Naive thymus-derived CD4-positive, alpha-beta T cell (primary cell): ENCODE results near the gene IL36B. TPM values are rescaled to one million over a fixed set of nuclear protein-coding genes. Genes with fewer than 3 reads are reported as not detected.

ENCODE experiments used
- ATAC-seq: fragments of 150-1000 bp; cut with Tn5 transposase; 2 replicates; pipeline ENCODE4 v1.10.0; 2021; ENCODE audit warnings: mild to moderate bottlenecking, moderate library complexity
- CTCF ChIA-PET: fragments of 350-600 bp; sonication (Branson Sonifier 250); formaldehyde crosslinking; loops from one replicate; lab custom pipeline; 2021; ENCODE audit warnings: antibody characterized with exemption; lab: Charles Lee
- POLR2A ChIA-PET: fragments of 350-600 bp; sonication (Branson Sonifier 250); formaldehyde crosslinking; loops from one replicate; lab custom pipeline; 2021; ENCODE audit warnings: antibody characterized with exemption, inconsistent platforms; lab: Charles Lee
- DNase-seq, 9 donors: peaks; one replicate each; pipeline versions ENCODE4 v3.0.0 to v3.0.0-alpha.2; 2020 to 2022; ENCODE audit warnings: mixed read lengths in 1 of 9
- H3K27ac ChIP-seq: one replicate; pipeline ENCODE4 v1.7.0; 2013; ENCODE audit warnings: mild to moderate bottlenecking, low read depth, low read length, moderate library complexity
- H3K27me3 ChIP-seq, 2 donors: one replicate each; pipeline ENCODE4 v1.7.0; 2013; ENCODE audit warnings: low read length in 2 of 2, mild to moderate bottlenecking in 2 of 2, moderate library complexity in 2 of 2; ENCODE audit not compliant: control insufficient read depth in 2 of 2, insufficient read depth in 2 of 2
- H3K36me3 ChIP-seq, 3 experiments: 1 replicate in 2 of 3; 2 replicates in 1 of 3; pipeline ENCODE4 v1.7.0; 2013; ENCODE audit warnings: low read length in 3 of 3, mild to moderate bottlenecking in 3 of 3, moderate library complexity in 1 of 3; ENCODE audit not compliant: insufficient read depth in 3 of 3, control insufficient read depth in 2 of 3
- H3K4me1 ChIP-seq, 2 donors: one replicate each; pipeline ENCODE4 v1.7.0; 2013; ENCODE audit warnings: low read length in 2 of 2, mild to moderate bottlenecking in 2 of 2, moderate library complexity in 1 of 2; ENCODE audit not compliant: control insufficient read depth in 2 of 2, insufficient read depth in 2 of 2
- H3K4me3 ChIP-seq: 2 replicates; pipeline ENCODE4 v1.7.0; 2013; ENCODE audit warnings: mild to moderate bottlenecking, low read length
- H3K9me3 ChIP-seq, 3 experiments: 1 replicate in 2 of 3; 2 replicates in 1 of 3; pipeline ENCODE4 v1.7.0; 2013; ENCODE audit warnings: low read length in 3 of 3; ENCODE audit not compliant: control insufficient read depth in 2 of 3
- H3K27ac Mint-ChIP-seq, 9 donors: one replicate each; pipeline ENCODE4 v1.8.0; 2020 to 2022; ENCODE audit warnings: mixed read lengths in 9 of 9, mild to moderate bottlenecking in 8 of 9, moderate library complexity in 5 of 9, inconsistent platforms in 2 of 9
- H3K27me3 Mint-ChIP-seq, 5 donors: one replicate each; pipeline ENCODE4 v1.8.0; 2021 to 2022; ENCODE audit warnings: mixed read lengths in 5 of 5, mild to moderate bottlenecking in 1 of 5
- H3K36me3 Mint-ChIP-seq, 5 donors: one replicate each; pipeline ENCODE4 v1.8.0; 2020 to 2022; ENCODE audit warnings: mixed read lengths in 5 of 5, mild to moderate bottlenecking in 3 of 5, inconsistent platforms in 1 of 5
- H3K4me1 Mint-ChIP-seq, 7 donors: one replicate each; pipeline ENCODE4 v1.8.0; 2020 to 2022; ENCODE audit warnings: mixed read lengths in 7 of 7, mild to moderate bottlenecking in 3 of 7, inconsistent platforms in 1 of 7
- H3K4me3 Mint-ChIP-seq, 10 donors: one replicate each; pipeline ENCODE4 v1.8.0; 2020 to 2022; ENCODE audit warnings: mild to moderate bottlenecking in 10 of 10, mixed read lengths in 10 of 10, moderate library complexity in 6 of 10, inconsistent platforms in 2 of 10
- H3K9me3 Mint-ChIP-seq, 11 donors: one replicate each; pipeline ENCODE4 v1.8.0; 2020 to 2022; ENCODE audit warnings: mixed read lengths in 11 of 11, mild to moderate bottlenecking in 4 of 11, inconsistent platforms in 1 of 11, moderate library complexity in 1 of 11
- intact Hi-C, 2 donors: fragments of 100-400 bp; cut with micrococcal nuclease; formaldehyde crosslinking; loops; one replicate each; pipeline ENCODE4 v1.15.1; 2023
- polyA plus RNA-seq, 2 donors: library from polyadenylated mRNA; unstranded; fragments of 300-500 nt; fragmentation: Illumina TruSeq; gene quantifications; one replicate each; pipeline ENCODE4 v1.2.3, GENCODE V29; 2021
- total RNA-seq, 6 experiments: library from RNA in 5 of 6; stranded (reverse) in 5 of 6; gene quantifications; 1 replicate in 5 of 6; 2 replicates in 1 of 6; pipeline ENCODE4 v1.2.3 and lab custom pipeline; 2021 to 2026

The IL36B gene
- total and polyA plus RNA-seq, 7 experiments from 2014 or later, result not detected

DNA sequence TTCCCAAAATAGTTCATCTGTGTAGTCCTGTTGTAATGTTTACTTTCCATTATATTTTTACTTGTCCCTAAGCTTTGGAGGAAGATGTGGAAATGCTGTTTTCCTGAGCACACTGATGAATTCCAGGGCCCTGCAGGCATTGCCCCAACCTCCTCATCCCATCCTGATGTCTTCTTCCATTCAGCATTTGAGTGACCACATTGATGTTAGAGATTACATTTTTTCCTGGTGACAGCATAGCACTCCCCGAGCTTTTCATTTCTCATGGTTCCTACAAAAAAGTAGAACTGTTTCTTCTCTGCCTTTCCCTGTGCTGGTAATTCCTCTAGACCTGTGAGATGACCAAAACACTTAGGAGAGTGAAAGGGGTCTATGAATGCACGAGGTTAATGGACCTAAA, 42.6 kb downstream of the IL36B start:
- ATAC-seq (no peak), DNase-seq (no peak)
- Mint-ChIP-seq H3K36me3 (peaks cover 0 to 9% (median 0%) of the 10 kb centered on the region in 5 donors), H3K9me3 (peaks cover 0 to 7% (median 0%) of the 10 kb centered on the region in 11 donors), H3K4me3 (peak overlapping the region in 1 of 10 donors; percentile 45), H3K27ac (peak overlapping the region in 3 of 9 donors; percentile 11 to 71 (median 33)), H3K27me3 (peaks cover 0 to 27% (median 3%) of the 10 kb centered on the region in 5 donors), H3K4me1 (peaks cover 0 to 25% (median 17%) of the 10 kb centered on the region in 7 donors)
- Histone ChIP-seq H3K4me1 (peaks cover 0 to 5% of the 10 kb centered on the region in 2 donors), H3K36me3 (no peaks in the 10 kb centered on the region), H3K27me3 (no peaks in the 10 kb centered on the region), H3K27ac (no peak overlapping the region), H3K4me3 (no peak overlapping the region), H3K9me3 (no peaks in the 10 kb centered on the region)
- POLR2A ChIA-PET, result interaction anchor here (1.0 kb wide), 1 partner anchor 18 kb away, joined by 5 read pairs; no protein-coding TSS in a partner anchor
- CTCF ChIA-PET, result no interaction called here
- intact Hi-C loops, result no loop called here

DNA sequence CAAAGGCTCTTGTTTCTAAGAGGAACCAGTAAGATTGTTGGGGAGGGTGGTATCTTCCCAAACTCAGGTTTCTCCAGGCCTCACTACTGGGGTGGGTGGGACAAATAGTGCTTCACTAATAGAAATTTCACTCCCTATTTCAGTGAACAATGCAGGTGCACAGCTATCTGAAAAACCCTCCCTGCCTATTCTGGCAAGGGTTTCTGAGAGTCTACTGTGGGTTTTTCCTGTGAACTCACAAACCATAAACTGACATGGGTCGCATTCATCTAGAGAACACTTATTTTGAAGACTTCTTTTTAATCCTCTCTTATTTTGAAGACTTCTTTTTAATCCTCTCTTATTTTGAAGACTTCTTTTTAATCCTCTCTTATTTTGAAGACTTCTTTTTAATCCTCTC, 43.0 kb downstream of the IL36B start:
- peak overlapping the region in 1 of 9 donors; percentile 71 for H3K27ac Mint-ChIP-seq
- peak overlapping the region in 1 of 10 donors; percentile 45 for H3K4me3 Mint-ChIP-seq
- DNase-seq (no peak), ATAC-seq (no peak)
- H3K27me3 Mint-ChIP-seq, result peaks cover 0 to 27% (median 3%) of the 10 kb centered on the region in 5 donors
- H3K9me3 ChIP-seq, result no peaks in the 10 kb centered on the region
- peaks cover 0 to 9% (median 0%) of the 10 kb centered on the region in 5 donors for H3K36me3 Mint-ChIP-seq
- POLR2A ChIA-PET, result interaction anchor here (1.0 kb wide), 1 partner anchor 17 kb away, joined by 5 read pairs; no protein-coding TSS in a partner anchor
- CTCF ChIA-PET, result no interaction called here
- peaks cover 0 to 20% (median 13%) of the 10 kb centered on the region in 7 donors for H3K4me1 Mint-ChIP-seq
- H3K27me3 ChIP-seq, result no peaks in the 10 kb centered on the region
- H3K4me1 ChIP-seq, result peaks cover 0 to 5% of the 10 kb centered on the region in 2 donors
- peaks cover 0 to 7% (median 0%) of the 10 kb centered on the region in 11 donors for H3K9me3 Mint-ChIP-seq
- H3K36me3 ChIP-seq, result no peaks in the 10 kb centered on the region
- no peak overlapping the region for H3K27ac ChIP-seq
- intact Hi-C loops, result no loop called here
- no peak overlapping the region for H3K4me3 ChIP-seq

DNA sequence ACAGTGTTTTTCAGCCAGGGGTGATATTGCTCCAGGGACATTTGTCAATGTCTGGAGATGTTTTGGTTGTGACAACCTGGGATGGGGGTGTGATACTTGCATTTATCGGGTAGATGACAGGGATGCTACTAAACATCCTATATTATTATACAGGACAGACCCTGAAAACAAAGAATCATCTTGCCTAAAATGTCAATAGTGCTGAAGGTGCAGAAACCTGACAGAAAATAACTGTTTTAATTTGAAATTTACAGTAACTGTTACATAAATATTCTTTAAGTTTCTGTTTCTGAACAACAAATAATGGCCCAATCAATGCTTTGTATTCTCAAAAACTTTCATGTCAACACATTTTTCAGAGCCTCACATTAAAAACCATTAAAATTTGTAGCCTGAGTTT, 45.4 kb downstream of the IL36B start:
- Histone ChIP-seq H3K36me3 (no peaks in the 10 kb centered on the region), H3K9me3 (no peaks in the 10 kb centered on the region), H3K27me3 (no peaks in the 10 kb centered on the region), H3K4me1 (peaks cover 0 to 5% of the 10 kb centered on the region in 2 donors), H3K27ac (no peak overlapping the region), H3K4me3 (no peak overlapping the region)
- Mint-ChIP-seq H3K9me3 (peaks cover 0 to 10% (median 0%) of the 10 kb centered on the region in 11 donors), H3K4me3 (no peak overlapping the region), H3K27ac (no peak overlapping the region), H3K27me3 (peaks cover 0 to 14% (median 0%) of the 10 kb centered on the region in 5 donors), H3K36me3 (peaks cover 0 to 9% (median 0%) of the 10 kb centered on the region in 5 donors), H3K4me1 (peaks cover 0 to 20% (median 13%) of the 10 kb centered on the region in 7 donors)
- CTCF ChIA-PET, result no interaction called here
- DNase-seq (no peak), ATAC-seq (no peak)
- intact Hi-C loops, result no loop called here
- POLR2A ChIA-PET, result no interaction called here

DNA sequence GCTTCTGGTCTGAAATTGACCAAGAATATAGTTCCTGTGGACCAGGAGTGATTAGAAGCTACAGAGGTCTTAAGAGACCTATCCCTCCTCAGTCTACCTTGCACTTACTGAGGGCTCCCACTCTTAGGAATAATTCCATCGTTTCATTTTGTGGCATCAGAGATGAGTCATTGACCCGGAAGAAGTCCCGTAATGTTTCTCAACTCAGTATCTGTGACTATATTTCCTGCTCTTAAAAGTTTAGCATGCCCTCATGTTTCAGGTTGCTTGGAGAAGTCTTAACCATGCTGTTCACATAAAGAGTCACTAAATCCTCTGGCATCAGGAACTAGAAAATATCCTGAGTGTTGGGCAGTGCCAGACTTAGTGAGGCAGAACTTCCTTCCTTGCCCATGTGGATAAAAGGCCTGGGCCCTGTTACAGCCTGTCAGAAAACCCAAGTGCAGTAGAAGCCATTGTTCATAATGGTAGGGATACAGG, 47.6 kb downstream of the IL36B start, which contains the start of gene IL36A:
Gene IL36A (plus strand): TSS at position 430 of the 480 bp plus-strand sequence. CDS start 413 bp downstream, outside the sequence.
- H3K36me3 ChIP-seq, result no peaks in the 10 kb centered on the region
- ATAC-seq, result no peak
- CTCF ChIA-PET, result interaction anchor here (0.7 kb wide), 1 partner anchor 74 kb away, joined by 3 read pairs; no protein-coding TSS in a partner anchor

GRCh38 chr2:113002677-113003076, 50.0 kb downstream of the IL36B start:
- intact Hi-C loops, result no loop called here
- H3K27me3 ChIP-seq, result no peaks in the 10 kb centered on the region
- no peaks in the 10 kb centered on the region for H3K36me3 ChIP-seq
- Mint-ChIP-seq H3K9me3 (peaks cover 13 to 43% (median 31%) of the 10 kb centered on the region in 11 donors), H3K36me3 (peaks cover 14 to 33% (median 32%) of the 10 kb centered on the region in 5 donors), H3K27ac (no peak overlapping the region), H3K4me3 (no peak overlapping the region), H3K4me1 (peaks cover under 1 to 26% (median 18%) of the 10 kb centered on the region in 7 donors), H3K27me3 (peaks cover 0 to 6% (median 0%) of the 10 kb centered on the region in 5 donors)
- DNase-seq, result no peak
- POLR2A ChIA-PET, result interaction anchor here (1.1 kb wide), 1 partner anchor 18 kb away, joined by 3 read pairs; no protein-coding TSS in a partner anchor
- CTCF ChIA-PET, result no interaction called here
- peaks cover 0 to 24% (median 0%) of the 10 kb centered on the region in 3 experiments for H3K9me3 ChIP-seq
- no peak overlapping the region for H3K4me3 ChIP-seq
- no peak overlapping the region for H3K27ac ChIP-seq
- no peak for ATAC-seq
- H3K4me1 ChIP-seq, result peaks cover 0 to 3% of the 10 kb centered on the region in 2 donors

More for the DNA sequence above, 47.6 kb downstream of the IL36B start, which contains the start of gene IL36A:
- Mint-ChIP-seq H3K9me3 (peaks cover 10 to 27% (median 16%) of the 10 kb centered on the region in 11 donors), H3K4me1 (peaks cover 0 to 17% (median 11%) of the 10 kb centered on the region in 7 donors), H3K27me3 (peaks cover 0 to 10% (median 0%) of the 10 kb centered on the region in 5 donors), H3K27ac (peak within 1 kb of the TSS in 2 of 9 donors; percentile 14 to 31), H3K4me3 (no peak within 1 kb of the TSS), H3K36me3 (peaks cover 11 to 25% (median 19%) of the 10 kb centered on the region in 5 donors)
- Histone ChIP-seq H3K4me3 (no peak within 1 kb of the TSS), H3K27ac (no peak within 1 kb of the TSS), H3K27me3 (no peaks in the 10 kb centered on the region), H3K4me1 (peaks cover 0 to 5% of the 10 kb centered on the region in 2 donors), H3K9me3 (peaks cover 0 to 15% (median 0%) of the 10 kb centered on the region in 3 experiments)
- intact Hi-C loops, result no loop called here
- POLR2A ChIA-PET, result no interaction called here
- no peak for DNase-seq

DNA sequence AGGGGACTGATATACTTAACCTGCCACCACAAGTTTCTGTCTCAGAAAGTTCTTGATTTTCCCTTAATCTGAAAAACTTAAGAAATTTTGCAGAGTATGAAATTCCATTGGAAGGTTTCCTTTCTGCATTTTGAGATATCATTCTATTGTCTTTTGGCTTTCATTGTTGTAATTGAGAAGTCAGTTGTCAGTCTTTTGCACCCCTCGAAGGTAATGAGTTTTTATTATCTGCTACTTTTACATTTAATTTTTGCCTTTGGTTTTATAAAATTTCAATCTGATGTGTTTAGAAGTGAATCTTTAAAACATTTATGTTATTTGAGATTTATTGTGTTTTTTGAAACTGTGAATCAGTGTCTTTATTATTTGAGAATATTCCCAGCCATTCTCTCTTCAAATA, 52.2 kb downstream of the IL36B start:
- Mint-ChIP-seq H3K27me3 (peaks cover 0 to 6% (median 0%) of the 10 kb centered on the region in 5 donors), H3K9me3 (peaks cover 13 to 43% (median 31%) of the 10 kb centered on the region in 11 donors), H3K4me3 (no peak overlapping the region), H3K4me1 (peaks cover 16 to 43% (median 37%) of the 10 kb centered on the region in 7 donors), H3K27ac (peak overlapping the region in 3 of 9 donors; percentile 60 to 79 (median 67)), H3K36me3 (peaks cover 14 to 33% (median 28%) of the 10 kb centered on the region in 5 donors)
- intact Hi-C loops, result no loop called here
- Histone ChIP-seq H3K4me3 (no peak overlapping the region), H3K27me3 (no peaks in the 10 kb centered on the region), H3K4me1 (peaks cover 13 to 22% of the 10 kb centered on the region in 2 donors), H3K36me3 (no peaks in the 10 kb centered on the region), H3K9me3 (peaks cover 0 to 24% (median 0%) of the 10 kb centered on the region in 3 experiments), H3K27ac (no peak overlapping the region)
- ChIA-PET POLR2A (no interaction called here), CTCF (no interaction called here)
- DNase-seq (no peak), ATAC-seq (no peak)
